Measurements from ENCODE around the gene GALNTL6.

GRCh38 chr4:172876394-172876793, 1063.2 kb downstream of the GALNTL6 start:
- TF ChIP-seq CTCF (IDR thresholded peaks at IDR 0.05) (no peak), POLR2A (IDR thresholded peaks at IDR 0.05) (no peak), POLR2AphosphoS5 (IDR thresholded peaks at IDR 0.05) (no peak), EP300 (IDR thresholded peaks at IDR 0.05) (no peak)
